Aorta (tissue), 5 donors: ENCODE measurements around the gene FAF1. TPM values are rescaled to one million over a fixed set of nuclear protein-coding genes. Genes with fewer than 3 reads are reported as not detected.

Source experiments
- ATAC-seq: fragments of 200-7000 bp; cut with Tn5 transposase; one replicate; pipeline ENCODE4 v1.9.1; 2022; ENCODE audit warnings: moderate library complexity; ENCODE audit not compliant: low FRiP score
- DNase-seq, 2 donors: peaks; one replicate each; pipeline ENCODE4 v3.0.0-alpha.2; 2020
- H3K27ac ChIP-seq, 2 donors: one replicate each; pipeline ENCODE4 v1.5.1; 2013; ENCODE audit warnings: low read length in 2 of 2, mild to moderate bottlenecking in 2 of 2, moderate library complexity in 2 of 2, control low read depth in 1 of 2, inconsistent platforms in 1 of 2, low read depth in 1 of 2
- H3K27me3 ChIP-seq, 2 donors: one replicate each; pipeline ENCODE4 v1.6.1; 2013; ENCODE audit warnings: control low read depth in 1 of 2, low read length in 1 of 2, mild to moderate bottlenecking in 1 of 2, moderate library complexity in 1 of 2; ENCODE audit not compliant: insufficient read depth in 2 of 2, control insufficient read depth in 1 of 2
- H3K36me3 ChIP-seq, 2 donors: one replicate each; pipeline ENCODE4 v1.6.1; 2013; ENCODE audit warnings: control low read depth in 1 of 2, low read length in 1 of 2, mild to moderate bottlenecking in 1 of 2; ENCODE audit not compliant: insufficient read depth in 2 of 2, control insufficient read depth in 1 of 2
- H3K4me1 ChIP-seq, 2 donors: one replicate each; pipeline ENCODE4 v1.6.1; 2013; ENCODE audit warnings: low read length in 2 of 2, control low read depth in 1 of 2, mild to moderate bottlenecking in 1 of 2, moderate library complexity in 1 of 2; ENCODE audit not compliant: insufficient read depth in 2 of 2, control insufficient read depth in 1 of 2
- H3K4me3 ChIP-seq, 2 donors: one replicate each; pipeline ENCODE4 v1.5.1; 2013; ENCODE audit warnings: low read length in 2 of 2, control low read depth in 1 of 2, mild to moderate bottlenecking in 1 of 2
- H3K9me3 ChIP-seq: one replicate; pipeline ENCODE4 v1.6.1; 2013; ENCODE audit warnings: mild to moderate bottlenecking, low read length; ENCODE audit not compliant: control insufficient read depth
- WGBS, 2 donors: extraction: QIAGEN DNeasy Blood & Tissue Kit; methylation state at CpG; one replicate each; pipeline ENCODE4 v1.1.7; 2013; 5-methylcytosine and 5-hydroxymethylcytosine counted together
- intact Hi-C, 2 donors: fragments of 100-400 bp; cut with DNase I; formaldehyde crosslinking; loops; one replicate each; pipeline versions ENCODE4 v1.14.2 to v1.15.0; 2022
- polyA plus RNA-seq, 2 donors: library from polyadenylated mRNA; stranded (reverse); fragments of 200-250 nt; gene quantifications; one replicate each; pipeline ENCODE4 v1.2.3, GENCODE V29; 2013
- total RNA-seq, 2 donors: library from RNA; stranded (reverse); fragmentation: NEBNext Ultra II Directional; extraction: Animal tissue kit (Norgen Biotek cat#: 25700); gene quantifications; one replicate each; pipeline ENCODE4 v1.2.1, GENCODE V29; 2021
- donor health status: healthy with polysubstance abuse.
- donor health status: Bipolar disorder and iron deficiency.
- donor health status: DM: no; HTN: no; CAD: no.
- donor health status: DM: no; HTN: no; CAD: no.
- donor health status: DM: yes; HTN: yes; CAD: no.

The FAF1 gene
- total and polyA plus RNA-seq, 4 donors = 27.0 to 56.1 (median 43.0) TPM

- DNase-seq (no peak), ATAC-seq (no peak)
- Histone ChIP-seq H3K4me3 (no peak overlapping the region), H3K4me1 (no peaks in the 10 kb centered on the region), H3K36me3 (peaks cover 2 to 3% of the 10 kb centered on the region in 2 donors), H3K9me3 (no peaks in the 10 kb centered on the region), H3K27ac (no peak overlapping the region), H3K27me3 (no peaks in the 10 kb centered on the region)
- intact Hi-C loops = no loop called here
- WGBS, 2 donors = 88 to 100% methylated on average over 1 of the region's 1 CpG
Measured at GRCh38 chr1:50562106-50562505, 398.0 kb downstream of the FAF1 start.

DNA sequence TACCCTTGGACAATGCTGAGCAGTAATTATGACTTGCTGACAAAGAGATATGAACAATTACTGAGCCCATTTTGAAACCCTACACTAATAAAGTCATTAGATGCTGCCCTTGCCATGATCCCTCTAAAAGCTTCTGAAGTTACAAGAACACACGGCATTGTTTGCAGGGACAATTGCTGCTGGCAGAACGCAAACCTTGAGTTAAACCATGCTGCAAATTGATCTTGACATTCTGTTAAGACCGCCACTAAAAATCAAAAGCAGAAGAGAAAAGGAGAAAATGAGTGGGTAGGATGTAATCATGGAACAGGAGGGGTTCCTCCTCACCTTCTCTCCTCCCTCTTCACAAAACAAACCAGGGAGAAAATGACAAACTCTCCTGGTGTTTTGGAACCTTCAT lies 400.6 kb downstream of the FAF1 start:
- no peak overlapping the region for H3K4me3 ChIP-seq
- no peaks in the 10 kb centered on the region for H3K9me3 ChIP-seq
- 95 to 99% methylated on average over 3 of the region's 3 CpGs for WGBS, 2 donors
- no peak overlapping the region for H3K27ac ChIP-seq
- no peaks in the 10 kb centered on the region for H3K4me1 ChIP-seq
- ATAC-seq (no peak), DNase-seq (no peak)
- H3K36me3 ChIP-seq = peaks cover 2 to 3% of the 10 kb centered on the region in 2 donors
- intact Hi-C loops = no loop called here
- H3K27me3 ChIP-seq = no peaks in the 10 kb centered on the region

GRCh38 chr1:50553921-50554320 lies 406.1 kb downstream of the FAF1 start:
- ATAC-seq = no peak
- no peak overlapping the region for H3K27ac ChIP-seq

GRCh38 chr1:50548243-50548642 lies 411.8 kb downstream of the FAF1 start:
- Histone ChIP-seq H3K9me3 (no peaks in the 10 kb centered on the region), H3K4me3 (no peak overlapping the region), H3K27ac (no peak overlapping the region), H3K4me1 (no peaks in the 10 kb centered on the region), H3K27me3 (no peaks in the 10 kb centered on the region), H3K36me3 (no peaks in the 10 kb centered on the region)
- DNase-seq (no peak), ATAC-seq (no peak)
- 86 to 94% methylated on average over 1 of the region's 1 CpG for WGBS, 2 donors
- intact Hi-C loops = no loop called here

More at GRCh38 chr1:50553921-50554320, 406.1 kb downstream of the FAF1 start:
- Histone ChIP-seq H3K9me3 (no peaks in the 10 kb centered on the region), H3K4me1 (peaks cover 0 to 2% of the 10 kb centered on the region in 2 donors), H3K36me3 (no peaks in the 10 kb centered on the region), H3K27me3 (no peaks in the 10 kb centered on the region), H3K4me3 (no peak overlapping the region)
- intact Hi-C loops = no loop called here
- DNase-seq = no peak
- WGBS, 2 donors = 86 to 91% methylated on average over 2 of the region's 2 CpGs

- no peak overlapping the region for H3K27ac ChIP-seq
- intact Hi-C loops = no loop called here
Measured at GRCh38 chr1:50542362-50542761, 417.7 kb downstream of the FAF1 start.

GRCh38 chr1:50538476-50538875 lies 421.6 kb downstream of the FAF1 start:
- no peaks in the 10 kb centered on the region for H3K36me3 ChIP-seq
- H3K9me3 ChIP-seq = no peaks in the 10 kb centered on the region
- H3K27ac ChIP-seq = no peak overlapping the region
- no peaks in the 10 kb centered on the region for H3K4me1 ChIP-seq
- no peak for DNase-seq
- no peak for ATAC-seq
- intact Hi-C loops = no loop called here
- no peak overlapping the region for H3K4me3 ChIP-seq
- 68 to 77% methylated on average over 1 of the region's 1 CpG for WGBS, 2 donors
- H3K27me3 ChIP-seq = no peaks in the 10 kb centered on the region

More at GRCh38 chr1:50542362-50542761, 417.7 kb downstream of the FAF1 start:
- DNase-seq (no peak), ATAC-seq (no peak)
- no peaks in the 10 kb centered on the region for H3K36me3 ChIP-seq
- no peaks in the 10 kb centered on the region for H3K4me1 ChIP-seq
- no peak overlapping the region for H3K4me3 ChIP-seq
- H3K9me3 ChIP-seq = no peaks in the 10 kb centered on the region
- no peaks in the 10 kb centered on the region for H3K27me3 ChIP-seq

DNA sequence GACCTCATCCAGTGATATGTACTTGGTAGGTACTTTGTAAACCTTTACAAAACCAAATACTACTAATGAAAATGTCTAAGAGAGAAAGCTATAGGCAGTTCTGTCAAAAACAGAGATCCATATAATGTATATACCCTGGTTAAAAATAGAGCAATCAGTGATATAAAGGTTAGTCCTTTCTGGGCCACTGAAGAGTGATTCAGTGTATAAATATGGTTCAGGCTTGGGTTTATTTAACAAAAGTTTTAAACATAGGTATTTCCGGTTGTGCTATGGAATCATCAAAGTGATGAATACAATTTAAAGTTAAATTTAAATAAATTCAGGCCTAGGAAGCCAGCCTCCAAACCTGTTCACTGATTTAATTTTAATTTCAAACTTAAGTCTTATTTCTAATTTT lies 428.5 kb downstream of the FAF1 start:
- Histone ChIP-seq H3K27me3 (no peaks in the 10 kb centered on the region), H3K9me3 (no peaks in the 10 kb centered on the region), H3K4me3 (no peak overlapping the region), H3K27ac (no peak overlapping the region), H3K36me3 (no peaks in the 10 kb centered on the region), H3K4me1 (no peaks in the 10 kb centered on the region)
- DNase-seq (no peak), ATAC-seq (no peak)
- intact Hi-C loops = no loop called here
- 74 to 77% methylated on average over 1 of the region's 1 CpG for WGBS, 2 donors

- 36 to 38% methylated on average over 2 of the region's 2 CpGs for WGBS, 2 donors
- intact Hi-C loops = no loop called here
- no peaks in the 10 kb centered on the region for H3K27me3 ChIP-seq
- no peaks in the 10 kb centered on the region for H3K9me3 ChIP-seq
- no peaks in the 10 kb centered on the region for H3K36me3 ChIP-seq
- no peak overlapping the region for H3K27ac ChIP-seq
- no peak for ATAC-seq
- H3K4me3 ChIP-seq = no peak overlapping the region
- H3K4me1 ChIP-seq = no peaks in the 10 kb centered on the region
- no peak for DNase-seq
Measured at GRCh38 chr1:50531027-50531426, 429.0 kb downstream of the FAF1 start.

GRCh38 chr1:50529510-50529909 lies 430.6 kb downstream of the FAF1 start:
- H3K9me3 ChIP-seq = no peaks in the 10 kb centered on the region
- no peak overlapping the region for H3K4me3 ChIP-seq
- ATAC-seq (no peak), DNase-seq (no peak)
- H3K27me3 ChIP-seq = no peaks in the 10 kb centered on the region
- no peaks in the 10 kb centered on the region for H3K36me3 ChIP-seq
- intact Hi-C loops = no loop called here
- H3K4me1 ChIP-seq = no peaks in the 10 kb centered on the region
- no peak overlapping the region for H3K27ac ChIP-seq
